ENCODE measurements around the gene RAB27A. TPM values are rescaled to one million over a fixed set of nuclear protein-coding genes. Genes with fewer than 3 reads are reported as not detected.

Gene RAB27A
- total and polyA plus RNA-seq, 9 of the 15 experiments (the other 6 are each of a cell fraction or from before 2014, with no cell fraction given): 31.5 to 171 (median 80.4) TPM

DNA sequence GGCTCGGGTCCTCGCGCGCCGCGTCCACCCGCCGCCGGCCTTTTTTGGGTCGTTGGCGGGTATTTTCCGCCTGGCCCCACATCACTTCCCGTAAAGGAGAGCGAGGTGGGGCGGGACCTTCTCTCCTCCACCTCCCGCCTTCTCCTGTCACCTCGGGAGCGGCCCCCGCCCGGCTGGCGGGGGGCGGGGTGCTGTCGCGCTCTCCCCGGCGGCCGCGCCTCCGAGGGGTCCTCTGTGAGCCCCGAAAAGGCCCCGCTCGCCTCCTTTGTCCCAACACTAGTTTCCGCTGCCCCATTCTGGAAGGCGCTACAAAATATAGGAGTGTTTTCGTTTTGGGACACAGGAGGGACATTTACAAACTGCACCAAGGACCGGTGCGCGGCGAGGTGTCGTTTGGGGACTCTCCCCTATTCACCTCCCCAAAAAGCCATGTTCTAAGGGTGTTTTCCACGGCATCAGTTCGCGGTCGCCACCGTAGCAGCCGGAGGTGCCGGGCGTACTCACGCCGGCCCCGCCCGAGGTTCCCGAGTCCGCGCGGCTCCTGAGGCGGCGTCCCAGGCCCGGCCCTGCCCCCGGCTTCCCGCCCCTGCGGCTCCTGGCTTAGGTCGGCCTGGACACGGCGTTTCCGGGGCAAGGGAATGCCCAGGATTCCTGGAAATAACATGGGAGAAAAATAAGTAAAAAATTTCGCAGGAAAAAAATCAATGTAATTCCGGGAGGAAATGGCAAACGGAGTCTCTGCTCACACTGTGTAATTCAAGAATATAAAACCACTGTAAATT is at the start of gene RAB27A (continued):
- TF ChIP-seq BRF1 (IDR thresholded peaks at IDR 0.05; ENCODE audit: borderline replicate concordance, extremely low read depth, insufficient read length) (no peak), SREBF1 (IDR thresholded peaks at IDR 0.05; ENCODE audit: borderline replicate concordance, low read depth, low read length) (no peak), CHD2 (IDR thresholded peaks at IDR 0.05; ENCODE audit: low read depth, low read length) (no peak), PHF8 (IDR thresholded peaks at IDR 0.05; ENCODE audit: borderline replicate concordance, low read length) (peak; percentile 54; the same call in 1 of the 2 replicates), PCBP2 (IDR thresholded peaks at IDR 0.05; ENCODE audit: low read depth, low read length, poor library complexity, severe bottlenecking) (no peak), HDAC8 (tag; IDR thresholded peaks at IDR 0.05) (0 out of 2 replicates have a peak, but pooled peaks have one; percentile 19), HEY1 (CRISPR knock-in tag; IDR thresholded peaks at IDR 0.05; ENCODE audit: borderline replicate concordance) (no peak), DMBX1 (CRISPR knock-in tag; IDR thresholded peaks at IDR 0.05; ENCODE audit: borderline replicate concordance) (no peak), SUPT5H (IDR thresholded peaks at IDR 0.05) (0 out of 2 replicates have a peak, but pooled peaks have one; percentile 14), FIP1L1 (IDR thresholded peaks at IDR 0.05; ENCODE audit: low read depth, low read length, poor library complexity, severe bottlenecking) (no peak)
- TF ChIP-seq, protein P1, sequence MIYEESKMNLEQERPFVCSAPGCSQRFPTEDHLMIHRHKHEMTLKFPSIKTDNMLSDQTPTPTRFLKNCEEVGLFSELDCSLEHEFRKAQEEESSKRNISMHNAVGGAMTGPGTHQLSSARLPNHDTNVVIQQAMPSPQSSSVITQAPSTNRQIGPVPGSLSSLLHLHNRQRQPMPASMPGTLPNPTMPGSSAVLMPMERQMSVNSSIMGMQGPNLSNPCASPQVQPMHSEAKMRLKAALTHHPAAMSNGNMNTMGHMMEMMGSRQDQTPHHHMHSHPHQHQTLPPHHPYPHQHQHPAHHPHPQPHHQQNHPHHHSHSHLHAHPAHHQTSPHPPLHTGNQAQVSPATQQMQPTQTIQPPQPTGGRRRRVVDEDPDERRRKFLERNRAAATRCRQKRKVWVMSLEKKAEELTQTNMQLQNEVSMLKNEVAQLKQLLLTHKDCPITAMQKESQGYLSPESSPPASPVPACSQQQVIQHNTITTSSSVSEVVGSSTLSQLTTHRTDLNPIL (CRISPR knock-in tag; IDR thresholded peaks at IDR 0.05): no peak
- TF ChIP-seq, protein P2, sequence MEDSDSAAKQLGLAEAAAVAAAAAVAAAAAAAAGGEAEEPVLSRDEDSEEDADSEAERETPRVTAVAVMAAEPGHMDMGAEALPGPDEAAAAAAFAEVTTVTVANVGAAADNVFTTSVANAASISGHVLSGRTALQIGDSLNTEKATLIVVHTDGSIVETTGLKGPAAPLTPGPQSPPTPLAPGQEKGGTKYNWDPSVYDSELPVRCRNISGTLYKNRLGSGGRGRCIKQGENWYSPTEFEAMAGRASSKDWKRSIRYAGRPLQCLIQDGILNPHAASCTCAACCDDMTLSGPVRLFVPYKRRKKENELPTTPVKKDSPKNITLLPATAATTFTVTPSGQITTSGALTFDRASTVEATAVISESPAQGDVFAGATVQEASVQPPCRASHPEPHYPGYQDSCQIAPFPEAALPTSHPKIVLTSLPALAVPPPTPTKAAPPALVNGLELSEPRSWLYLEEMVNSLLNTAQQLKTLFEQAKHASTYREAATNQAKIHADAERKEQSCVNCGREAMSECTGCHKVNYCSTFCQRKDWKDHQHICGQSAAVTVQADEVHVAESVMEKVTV (CRISPR knock-in tag; IDR thresholded peaks at IDR 0.05): no peak
- TF ChIP-seq, protein P3, sequence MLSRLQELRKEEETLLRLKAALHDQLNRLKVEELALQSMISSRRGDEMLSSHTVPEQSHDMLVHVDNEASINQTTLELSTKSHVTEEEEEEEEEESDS (CRISPR knock-in tag; IDR thresholded peaks at IDR 0.05): no peak
- TF ChIP-seq, protein P4, sequence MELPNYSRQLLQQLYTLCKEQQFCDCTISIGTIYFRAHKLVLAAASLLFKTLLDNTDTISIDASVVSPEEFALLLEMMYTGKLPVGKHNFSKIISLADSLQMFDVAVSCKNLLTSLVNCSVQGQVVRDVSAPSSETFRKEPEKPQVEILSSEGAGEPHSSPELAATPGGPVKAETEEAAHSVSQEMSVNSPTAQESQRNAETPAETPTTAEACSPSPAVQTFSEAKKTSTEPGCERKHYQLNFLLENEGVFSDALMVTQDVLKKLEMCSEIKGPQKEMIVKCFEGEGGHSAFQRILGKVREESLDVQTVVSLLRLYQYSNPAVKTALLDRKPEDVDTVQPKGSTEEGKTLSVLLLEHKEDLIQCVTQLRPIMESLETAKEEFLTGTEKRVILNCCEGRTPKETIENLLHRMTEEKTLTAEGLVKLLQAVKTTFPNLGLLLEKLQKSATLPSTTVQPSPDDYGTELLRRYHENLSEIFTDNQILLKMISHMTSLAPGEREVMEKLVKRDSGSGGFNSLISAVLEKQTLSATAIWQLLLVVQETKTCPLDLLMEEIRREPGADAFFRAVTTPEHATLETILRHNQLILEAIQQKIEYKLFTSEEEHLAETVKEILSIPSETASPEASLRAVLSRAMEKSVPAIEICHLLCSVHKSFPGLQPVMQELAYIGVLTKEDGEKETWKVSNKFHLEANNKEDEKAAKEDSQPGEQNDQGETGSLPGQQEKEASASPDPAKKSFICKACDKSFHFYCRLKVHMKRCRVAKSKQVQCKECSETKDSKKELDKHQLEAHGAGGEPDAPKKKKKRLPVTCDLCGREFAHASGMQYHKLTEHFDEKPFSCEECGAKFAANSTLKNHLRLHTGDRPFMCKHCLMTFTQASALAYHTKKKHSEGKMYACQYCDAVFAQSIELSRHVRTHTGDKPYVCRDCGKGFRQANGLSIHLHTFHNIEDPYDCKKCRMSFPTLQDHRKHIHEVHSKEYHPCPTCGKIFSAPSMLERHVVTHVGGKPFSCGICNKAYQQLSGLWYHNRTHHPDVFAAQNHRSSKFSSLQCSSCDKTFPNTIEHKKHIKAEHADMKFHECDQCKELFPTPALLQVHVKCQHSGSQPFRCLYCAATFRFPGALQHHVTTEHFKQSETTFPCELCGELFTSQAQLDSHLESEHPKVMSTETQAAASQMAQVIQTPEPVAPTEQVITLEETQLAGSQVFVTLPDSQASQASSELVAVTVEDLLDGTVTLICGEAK (IDR thresholded peaks at IDR 0.05): peak; percentile 28; the same call in 1 of the 2 replicates
- TF ChIP-seq, protein P4 (CRISPR knock-in tag; IDR thresholded peaks at IDR 0.05): no peak
